B cell (primary cell): Measurements from ENCODE around the gene CNFN.

ENCODE experiments used
- EZH2 ChIP-seq: IDR thresholded peaks from 2 replicates; pipeline ENCODE4 v1.6.1; 2012; ENCODE audit warnings: borderline replicate concordance, low read depth, mild to moderate bottlenecking, moderate library complexity, low read length; ENCODE audit not compliant: insufficient read depth, poor library complexity, severe bottlenecking
- TF ChIP-seq, protein P1 (sequence below): fragments of 200-600 bp; IDR thresholded peaks from one replicate; pipeline ENCODE4 v1.8.0; 2022; ENCODE audit warnings: antibody characterized with exemption, mild to moderate bottlenecking

- TF ChIP-seq, protein P1, sequence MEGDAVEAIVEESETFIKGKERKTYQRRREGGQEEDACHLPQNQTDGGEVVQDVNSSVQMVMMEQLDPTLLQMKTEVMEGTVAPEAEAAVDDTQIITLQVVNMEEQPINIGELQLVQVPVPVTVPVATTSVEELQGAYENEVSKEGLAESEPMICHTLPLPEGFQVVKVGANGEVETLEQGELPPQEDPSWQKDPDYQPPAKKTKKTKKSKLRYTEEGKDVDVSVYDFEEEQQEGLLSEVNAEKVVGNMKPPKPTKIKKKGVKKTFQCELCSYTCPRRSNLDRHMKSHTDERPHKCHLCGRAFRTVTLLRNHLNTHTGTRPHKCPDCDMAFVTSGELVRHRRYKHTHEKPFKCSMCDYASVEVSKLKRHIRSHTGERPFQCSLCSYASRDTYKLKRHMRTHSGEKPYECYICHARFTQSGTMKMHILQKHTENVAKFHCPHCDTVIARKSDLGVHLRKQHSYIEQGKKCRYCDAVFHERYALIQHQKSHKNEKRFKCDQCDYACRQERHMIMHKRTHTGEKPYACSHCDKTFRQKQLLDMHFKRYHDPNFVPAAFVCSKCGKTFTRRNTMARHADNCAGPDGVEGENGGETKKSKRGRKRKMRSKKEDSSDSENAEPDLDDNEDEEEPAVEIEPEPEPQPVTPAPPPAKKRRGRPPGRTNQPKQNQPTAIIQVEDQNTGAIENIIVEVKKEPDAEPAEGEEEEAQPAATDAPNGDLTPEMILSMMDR: no peak
- TF ChIP-seq EZH2: no peak
Measured at GRCh38 chr19:42396381-42397262, 6.5 kb upstream of the CNFN start.
